HG03469 (cell line): ENCODE measurements around the gene CACNA1H.
"Not testable (repeated sequence)": the region's sequence is repeated elsewhere in the genome, so short reads cannot be mapped to it uniquely, and the experiment has no call there.

Experiments used
- ATAC-seq: cut with Tn5 transposase; IDR thresholded peaks from one replicate; pipeline ENCODE4 v1.9.1; 2021; ENCODE audit warnings: mild to moderate bottlenecking, moderate library complexity, moderate number of reproducible peaks; ENCODE audit not compliant: unreplicated experiment

Gene CACNA1H

GRCh38 chr16:1221628-1222552, 69.0 kb downstream of the CACNA1H start:
- ATAC-seq: no peak

GRCh38 chr16:1222553-1223354, 69.8 kb downstream of the CACNA1H start:
- ATAC-seq: no peak

GRCh38 chr16:1223355-1224214, 70.7 kb downstream of the CACNA1H start:
- ATAC-seq: no peak

- no peak for ATAC-seq
These were observed 71.7 kb downstream of the CACNA1H start for GRCh38 chr16:1224558-1224957.

- no peak for ATAC-seq
These were observed 72.1 kb downstream of the CACNA1H start, which contains the start of gene TPSG1 for GRCh38 chr16:1225051-1225451. TSS of gene TPSG1 (minus strand) at chr16:1225268. CDS start at chr16:1225252, 16 bp downstream.

- not testable (repeated sequence) for ATAC-seq
These were observed 72.9 kb downstream of the CACNA1H start for GRCh38 chr16:1225728-1226311.

- not testable (repeated sequence) for ATAC-seq
These were observed 73.8 kb downstream of the CACNA1H start for GRCh38 chr16:1226692-1227091.

- ATAC-seq: not testable (repeated sequence)
These were observed 75.3 kb downstream of the CACNA1H start for GRCh38 chr16:1228227-1228626.

GRCh38 chr16:1229476-1229875, 76.6 kb downstream of the CACNA1H start:
- ATAC-seq: not testable (repeated sequence)

GRCh38 chr16:1230084-1230470, 77.2 kb downstream of the CACNA1H start, which contains the start of gene TPSB2:
TSS of gene TPSB2 (minus strand) at chr16:1230184. CDS start at chr16:1229951, 233 bp downstream.
- ATAC-seq: not testable (repeated sequence)

- not testable (repeated sequence) for ATAC-seq
These were observed 77.7 kb downstream of the CACNA1H start for GRCh38 chr16:1230471-1231212.

GRCh38 chr16:1231301-1231700, 78.4 kb downstream of the CACNA1H start:
- ATAC-seq: not testable (repeated sequence)

GRCh38 chr16:1232049-1232748, 79.3 kb downstream of the CACNA1H start:
- ATAC-seq: not testable (repeated sequence)

GRCh38 chr16:1236659-1237058, 83.8 kb downstream of the CACNA1H start:
- ATAC-seq: not testable (repeated sequence)

GRCh38 chr16:1237990-1238389, 85.1 kb downstream of the CACNA1H start:
- ATAC-seq: no peak

- not testable (repeated sequence) for ATAC-seq
These were observed 86.0 kb downstream of the CACNA1H start for GRCh38 chr16:1238909-1239308.

GRCh38 chr16:1239575-1239974, 86.7 kb downstream of the CACNA1H start:
- not testable (repeated sequence) for ATAC-seq

GRCh38 chr16:1240436-1240835, 87.5 kb downstream of the CACNA1H start, which contains the start of gene TPSAB1:
TSS of gene TPSAB1 (plus strand) at chr16:1240705. CDS start at chr16:1240939, 234 bp downstream.
- ATAC-seq: not testable (repeated sequence)
